ENCODE data around the gene NUDT9. TPM values are rescaled to one million over a fixed set of nuclear protein-coding genes. Genes with fewer than 3 reads are reported as not detected.
A peak's percentile ranks its signal among the peaks of the same experiment; 100 is the strongest.
"Not testable (repeated sequence)": the region's sequence is repeated elsewhere in the genome, so short reads cannot be mapped to it uniquely, and the experiment has no call there.

Gene NUDT9, protein sequence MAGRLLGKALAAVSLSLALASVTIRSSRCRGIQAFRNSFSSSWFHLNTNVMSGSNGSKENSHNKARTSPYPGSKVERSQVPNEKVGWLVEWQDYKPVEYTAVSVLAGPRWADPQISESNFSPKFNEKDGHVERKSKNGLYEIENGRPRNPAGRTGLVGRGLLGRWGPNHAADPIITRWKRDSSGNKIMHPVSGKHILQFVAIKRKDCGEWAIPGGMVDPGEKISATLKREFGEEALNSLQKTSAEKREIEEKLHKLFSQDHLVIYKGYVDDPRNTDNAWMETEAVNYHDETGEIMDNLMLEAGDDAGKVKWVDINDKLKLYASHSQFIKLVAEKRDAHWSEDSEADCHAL
- polyA plus RNA-seq (2012; ENCODE audit: insufficient read depth, insufficient read length, low read depth) = 39.2 TPM

DNA sequence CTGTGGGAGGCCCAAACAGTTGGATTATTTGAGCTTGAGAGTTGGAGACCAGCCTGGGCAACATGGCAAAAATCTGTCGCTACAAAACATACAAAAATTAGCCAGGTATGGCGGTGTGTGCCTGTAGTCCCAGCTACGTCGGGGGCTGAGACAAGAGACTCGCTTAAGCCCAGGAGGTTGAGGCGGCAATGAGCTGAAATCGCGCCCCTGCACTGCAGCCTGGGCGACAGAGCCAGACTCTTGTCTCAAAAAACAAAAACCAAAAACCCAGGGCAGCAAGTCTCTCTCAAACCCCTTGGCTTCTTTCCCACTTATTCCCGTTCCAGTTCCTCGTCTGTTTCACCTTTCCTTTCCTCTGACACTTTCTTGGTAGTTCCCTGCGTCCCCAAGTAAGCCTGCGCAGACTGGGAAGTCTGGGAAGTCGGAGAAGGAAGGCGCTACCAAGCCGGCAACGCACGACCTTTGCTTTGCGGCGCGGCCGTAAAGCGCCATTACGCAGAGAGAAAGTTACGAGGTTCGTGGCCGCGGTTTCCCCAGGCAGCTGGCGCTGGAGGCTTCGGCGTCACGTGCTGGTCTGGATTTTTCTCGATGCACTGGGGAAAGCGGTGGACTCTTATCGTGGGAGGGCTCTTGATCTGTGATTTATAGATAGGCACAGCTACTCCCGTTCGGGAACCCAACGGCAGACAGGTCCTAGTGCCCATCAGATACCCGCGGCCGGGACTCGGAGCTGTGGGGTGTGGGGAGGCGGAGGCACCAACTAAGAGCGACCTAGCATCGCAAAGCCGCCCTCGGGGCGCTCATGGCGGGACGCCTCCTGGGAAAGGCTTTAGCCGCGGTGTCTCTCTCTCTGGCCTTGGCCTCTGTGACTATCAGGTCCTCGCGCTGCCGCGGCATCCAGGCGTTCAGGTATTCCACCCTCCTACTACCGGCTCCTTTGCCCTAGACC, at the start of gene NUDT9:
NUDT9 (plus strand) TSS at position 470 of the 949 bp plus-strand sequence; CDS start at position 803, 333 bp downstream.
- peaks cover 2% of the 10 kb centered on the region; the same call in 1 of the 2 replicates for H3K4me1 ChIP-seq
- TF ChIP-seq, protein P1, sequence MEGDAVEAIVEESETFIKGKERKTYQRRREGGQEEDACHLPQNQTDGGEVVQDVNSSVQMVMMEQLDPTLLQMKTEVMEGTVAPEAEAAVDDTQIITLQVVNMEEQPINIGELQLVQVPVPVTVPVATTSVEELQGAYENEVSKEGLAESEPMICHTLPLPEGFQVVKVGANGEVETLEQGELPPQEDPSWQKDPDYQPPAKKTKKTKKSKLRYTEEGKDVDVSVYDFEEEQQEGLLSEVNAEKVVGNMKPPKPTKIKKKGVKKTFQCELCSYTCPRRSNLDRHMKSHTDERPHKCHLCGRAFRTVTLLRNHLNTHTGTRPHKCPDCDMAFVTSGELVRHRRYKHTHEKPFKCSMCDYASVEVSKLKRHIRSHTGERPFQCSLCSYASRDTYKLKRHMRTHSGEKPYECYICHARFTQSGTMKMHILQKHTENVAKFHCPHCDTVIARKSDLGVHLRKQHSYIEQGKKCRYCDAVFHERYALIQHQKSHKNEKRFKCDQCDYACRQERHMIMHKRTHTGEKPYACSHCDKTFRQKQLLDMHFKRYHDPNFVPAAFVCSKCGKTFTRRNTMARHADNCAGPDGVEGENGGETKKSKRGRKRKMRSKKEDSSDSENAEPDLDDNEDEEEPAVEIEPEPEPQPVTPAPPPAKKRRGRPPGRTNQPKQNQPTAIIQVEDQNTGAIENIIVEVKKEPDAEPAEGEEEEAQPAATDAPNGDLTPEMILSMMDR (IDR thresholded peaks at IDR 0.05; ENCODE audit: low read depth, low read length) = no peak
- H3K4me3 ChIP-seq (ENCODE audit: low read depth, low read length) = peak within 1 kb of the TSS; percentile 86
- H3K9me3 ChIP-seq = no peaks in the 10 kb centered on the region
- no peaks in the 10 kb centered on the region for H3K27me3 ChIP-seq
- no peaks in the 10 kb centered on the region for H3K36me3 ChIP-seq
- DNase-seq = peak; percentile 95

DNA sequence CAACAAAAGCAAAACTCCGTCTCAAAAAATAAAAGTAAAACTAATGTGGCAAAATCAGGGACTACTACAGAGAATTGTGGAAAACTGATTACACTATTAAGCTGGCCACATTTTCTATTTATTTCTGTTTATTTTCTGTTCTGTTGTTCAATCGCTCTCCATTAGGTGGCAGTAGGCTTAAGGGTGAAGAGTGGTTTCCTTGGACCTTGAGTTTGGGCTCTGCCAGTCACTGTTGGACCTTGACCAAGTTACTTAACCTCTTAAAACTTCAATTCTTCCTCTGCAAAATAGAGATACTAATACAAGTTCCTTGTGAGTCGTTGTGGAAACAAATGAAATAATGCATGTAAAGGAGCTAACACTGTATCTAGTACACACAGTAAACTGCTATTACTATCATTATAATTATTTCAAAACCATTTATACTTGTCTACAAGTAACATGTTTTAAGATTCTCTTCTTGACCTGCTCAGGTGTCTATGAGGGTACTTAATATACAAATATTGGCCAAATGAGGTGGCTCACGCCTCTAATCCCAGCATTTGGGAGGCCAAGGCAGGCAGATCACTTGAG, 46.6 kb upstream of the NUDT9 start:
- no peak overlapping the region for H3K4me3 ChIP-seq (ENCODE audit: low read depth, low read length)
- no peaks in the 10 kb centered on the region for H3K9me3 ChIP-seq
- H3K27me3 ChIP-seq = no peaks in the 10 kb centered on the region
- TF ChIP-seq, protein P1 (IDR thresholded peaks at IDR 0.05; ENCODE audit: low read depth, low read length) = peak; percentile 79
- H3K36me3 ChIP-seq = peaks cover 38% of the 10 kb centered on the region
- no peak for DNase-seq
- H3K4me1 ChIP-seq = no peaks in the 10 kb centered on the region

DNA sequence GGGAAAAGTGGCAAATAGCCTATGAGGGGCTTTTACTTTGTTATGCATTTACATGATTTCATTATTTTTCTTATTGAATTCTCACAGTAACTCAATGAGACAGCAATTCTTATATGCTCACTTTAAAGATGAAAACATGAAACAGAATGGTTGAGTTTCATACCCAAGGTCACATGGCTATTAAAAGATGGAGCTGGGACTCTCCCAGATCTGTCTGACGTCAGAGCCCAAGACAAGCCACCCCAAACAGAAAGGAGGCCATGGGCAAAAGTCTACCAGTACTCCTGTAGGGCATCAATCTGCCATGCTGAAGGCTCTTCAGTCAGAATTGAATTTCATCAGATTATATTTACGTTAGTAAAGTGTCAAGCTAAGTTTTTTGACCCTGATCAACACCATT, 44.6 kb upstream of the NUDT9 start:
- no peaks in the 10 kb centered on the region for H3K9me3 ChIP-seq
- no peak for DNase-seq
- no peaks in the 10 kb centered on the region for H3K27me3 ChIP-seq
- TF ChIP-seq, protein P1 (IDR thresholded peaks at IDR 0.05; ENCODE audit: low read depth, low read length) = no peak
- H3K4me3 ChIP-seq (ENCODE audit: low read depth, low read length) = no peak overlapping the region
- no peaks in the 10 kb centered on the region for H3K4me1 ChIP-seq
- H3K36me3 ChIP-seq = peaks cover 31% of the 10 kb centered on the region

DNA sequence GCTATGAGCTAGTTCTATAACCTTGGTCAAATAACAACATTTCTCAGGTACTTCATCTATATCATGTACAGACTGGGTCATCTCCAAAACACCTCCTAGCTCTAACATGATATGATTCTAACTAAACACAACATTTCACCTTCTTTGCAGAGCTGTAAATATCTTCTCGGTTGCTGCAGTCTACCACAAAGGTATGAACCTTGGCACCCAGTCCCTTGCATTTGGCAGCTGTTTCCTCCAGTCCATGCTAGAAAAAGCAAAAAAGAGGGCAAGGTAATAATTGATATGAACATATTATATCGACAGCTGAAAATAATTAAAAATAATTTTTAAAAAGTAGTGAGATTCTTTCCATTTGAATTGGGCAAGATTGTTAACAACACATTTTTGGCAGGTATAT, 40.3 kb upstream of the NUDT9 start:
- TF ChIP-seq, protein P1 (IDR thresholded peaks at IDR 0.05; ENCODE audit: low read depth, low read length) = no peak

DNA sequence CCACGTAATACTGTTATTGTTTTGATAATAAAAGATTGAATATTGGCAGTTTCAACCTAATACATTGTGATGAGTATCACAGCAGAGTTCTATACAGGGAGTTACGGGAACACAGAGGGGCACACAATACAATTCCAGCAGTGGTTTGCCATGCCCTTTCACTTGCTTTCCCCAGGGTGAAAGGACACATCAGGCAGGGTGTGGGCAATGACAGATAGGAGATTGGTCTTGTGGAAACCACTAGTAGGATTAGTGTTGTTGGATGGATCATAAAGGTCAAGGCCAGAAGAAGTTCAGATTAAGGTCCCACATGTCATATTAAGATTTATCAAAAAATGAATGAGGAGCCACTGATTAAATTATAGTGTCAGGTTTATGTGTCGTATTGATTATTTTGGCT, 39.4 kb upstream of the NUDT9 start:
- TF ChIP-seq, protein P1 (IDR thresholded peaks at IDR 0.05; ENCODE audit: low read depth, low read length) = no peak
- no peak for DNase-seq
- peaks cover 3% of the 10 kb centered on the region; the same call in 1 of the 2 replicates for H3K9me3 ChIP-seq
- H3K36me3 ChIP-seq = peaks cover 13% of the 10 kb centered on the region
- no peaks in the 10 kb centered on the region for H3K27me3 ChIP-seq
- H3K4me1 ChIP-seq = no peaks in the 10 kb centered on the region
- no peak overlapping the region for H3K4me3 ChIP-seq (ENCODE audit: low read depth, low read length)

More for the DNA sequence above, 40.3 kb upstream of the NUDT9 start:
- peaks cover 3% of the 10 kb centered on the region; the same call in 1 of the 2 replicates for H3K9me3 ChIP-seq
- no peaks in the 10 kb centered on the region for H3K27me3 ChIP-seq
- no peaks in the 10 kb centered on the region for H3K4me1 ChIP-seq
- DNase-seq = no peak
- no peak overlapping the region for H3K4me3 ChIP-seq (ENCODE audit: low read depth, low read length)
- peaks cover 13% of the 10 kb centered on the region for H3K36me3 ChIP-seq

DNA sequence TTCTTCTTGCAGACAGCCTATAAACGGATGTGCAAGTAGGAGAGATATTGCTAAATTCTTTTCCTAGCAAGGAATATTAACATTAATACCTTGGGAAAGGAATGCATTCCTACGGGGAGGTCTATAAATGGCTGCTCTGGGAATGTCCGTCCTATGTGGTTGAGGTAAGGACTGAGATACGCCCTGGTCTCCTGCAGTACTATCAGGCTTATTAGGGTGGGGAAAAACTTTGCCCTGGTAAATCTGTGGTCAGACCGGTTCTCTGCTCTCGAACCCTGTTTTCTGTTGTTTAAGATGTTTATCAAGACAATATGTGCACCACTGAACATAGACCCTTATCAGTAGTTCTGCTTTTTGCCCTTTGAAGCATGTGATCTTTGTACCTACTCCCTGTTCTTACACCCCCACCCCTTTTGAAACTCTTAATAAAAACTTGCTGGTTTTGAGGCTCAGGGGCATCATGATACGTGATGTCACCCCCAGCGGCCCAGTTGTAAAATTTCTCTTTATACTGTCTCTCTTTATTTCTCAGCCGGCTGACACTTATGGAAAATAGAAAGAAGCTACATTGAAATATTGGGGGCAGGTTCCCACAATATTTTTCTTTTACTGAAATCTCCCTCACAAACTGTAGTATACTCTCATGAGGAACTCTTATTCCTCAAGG, 37.8 kb upstream of the NUDT9 start:
- H3K36me3 ChIP-seq = peaks cover 21% of the 10 kb centered on the region
- H3K4me1 ChIP-seq; H3K27me3 ChIP-seq; H3K9me3 ChIP-seq; H3K4me3 ChIP-seq (ENCODE audit: low read depth, low read length); DNase-seq: not testable (repeated sequence)
